Endothelial cell of umbilical vein (primary cell): Measurements from ENCODE around the gene CWF19L2. TPM values are rescaled to one million over a fixed set of nuclear protein-coding genes. Genes with fewer than 3 reads are reported as not detected.

Source experiments
- BruUV-seq: library from RNA; stranded (reverse); fragments of 400-500 nt; replicated peaks from 2 replicates; lab custom pipeline; 2021; lab: Mats Ljungman, UMichigan
- CTCF ChIA-PET: fragments of 300-600, 350-600 bp; sonication (Branson Sonifier 250); formaldehyde crosslinking; loops from one replicate; lab custom pipeline; 2021; ENCODE audit warnings: antibody characterized with exemption, inconsistent platforms; lab: Charles Lee
- POLR2A ChIA-PET: fragments of 300-600, 350-600 bp; sonication (Branson Sonifier 250); formaldehyde crosslinking; loops from one replicate; lab custom pipeline; 2021; ENCODE audit warnings: antibody characterized with exemption, inconsistent platforms; lab: Charles Lee
- DNase-seq: peaks from one replicate; pipeline ENCODE4 v3.0.0-alpha.2; 2011; ENCODE audit warnings: low read depth, low spot score
- FAIRE-seq: peaks from 2 replicates; lab custom pipeline; 2011; peaks lifted over from hg19 to GRCh38; lab: Jason Lieb, UNC
- H2AFZ ChIP-seq: 2 replicates; pipeline ENCODE4 v1.6.0; 2012; ENCODE audit warnings: low read depth, low read length, control low read depth, inconsistent platforms
- H3K27ac ChIP-seq: 2 replicates; pipeline ENCODE4 v1.5.1; 2011; ENCODE audit warnings: low read depth, mild to moderate bottlenecking, control low read depth, low read length, moderate library complexity; ENCODE audit not compliant: insufficient read depth
- H3K27me3 ChIP-seq, 2 experiments: 2 replicates each; pipeline versions ENCODE4 v1.6.0 to v1.6.1; 2011; ENCODE audit warnings: low read length in 2 of 2, mixed read lengths in 1 of 2; ENCODE audit not compliant: control insufficient read depth in 2 of 2, insufficient read depth in 2 of 2
- H3K36me3 ChIP-seq, 2 experiments: 2 replicates in 1 of 2; 3 replicates in 1 of 2; pipeline ENCODE4 v1.5.1; 2011; ENCODE audit warnings: low read length in 2 of 2, mild to moderate bottlenecking in 1 of 2, moderate library complexity in 1 of 2; ENCODE audit not compliant: control insufficient read depth in 2 of 2, insufficient read depth in 2 of 2; ENCODE audit errors: extremely low read depth in 1 of 2
- H3K4me1 ChIP-seq: 3 replicates; pipeline ENCODE4 v1.5.1; 2011; ENCODE audit warnings: mild to moderate bottlenecking, low read length; ENCODE audit not compliant: control insufficient read depth, insufficient read depth; ENCODE audit errors: extremely low read depth
- H3K4me2 ChIP-seq: 2 replicates; pipeline ENCODE4 v1.6.1; 2011; ENCODE audit warnings: low read length, control low read depth, mixed read lengths; ENCODE audit not compliant: insufficient read depth
- H3K4me3 ChIP-seq, 3 experiments: fragments of 200-600 bp in 1 of 3; sonication (generic), shearing (Covaris generic) in 1 of 3; replicated peaks in 1 of 3; 2 replicates each; pipeline ENCODE4 v1.5.1; 2011 to 2016; ENCODE audit warnings: control low read depth in 3 of 3, low read length in 3 of 3, mild to moderate bottlenecking in 2 of 3, inconsistent platforms in 1 of 3, low read depth in 1 of 3, moderate library complexity in 1 of 3; ENCODE audit not compliant: insufficient read depth in 1 of 3
- H3K79me2 ChIP-seq: 2 replicates; pipeline ENCODE4 v1.6.0; 2012; ENCODE audit warnings: low read length, inconsistent platforms; ENCODE audit not compliant: control insufficient read depth, insufficient read depth
- H3K9ac ChIP-seq: replicated peaks from 2 replicates; pipeline ENCODE3; 2011; ENCODE audit warnings: low read length, control low read depth; ENCODE audit not compliant: insufficient read depth; ENCODE audit errors: extremely low read depth
- H3K9me1 ChIP-seq: replicated peaks from 3 replicates; pipeline ENCODE4 v1.6.0; 2011; ENCODE audit warnings: mild to moderate bottlenecking, low read length; ENCODE audit not compliant: control insufficient read depth, insufficient read depth; ENCODE audit errors: extremely low read depth
- H3K9me3 ChIP-seq: replicated peaks from 2 replicates; pipeline ENCODE4 v1.5.1; 2012; ENCODE audit warnings: low read length, inconsistent platforms; ENCODE audit not compliant: control insufficient read depth, insufficient read depth
- H4K20me1 ChIP-seq: replicated peaks from 2 replicates; pipeline ENCODE3; 2011; ENCODE audit warnings: mild to moderate bottlenecking, low read length; ENCODE audit not compliant: control insufficient read depth, insufficient read depth; ENCODE audit errors: extremely low read depth
- EZH2 ChIP-seq: IDR thresholded peaks from 2 replicates; pipeline ENCODE4 v1.6.1; 2012; ENCODE audit warnings: borderline replicate concordance, low read depth, mild to moderate bottlenecking, moderate library complexity, low read length, inconsistent platforms; ENCODE audit not compliant: severe bottlenecking
- FOS ChIP-seq: IDR thresholded peaks from 2 replicates; pipeline ENCODE4 v1.6.1; 2011; ENCODE audit warnings: mild to moderate bottlenecking, low read length, moderate library complexity, borderline replicate concordance; ENCODE audit not compliant: insufficient read depth
- GATA2 ChIP-seq: IDR thresholded peaks from 2 replicates; pipeline ENCODE4 v1.7.0; 2011; ENCODE audit warnings: low read depth, mild to moderate bottlenecking, moderate library complexity, mixed read lengths, low read length; ENCODE audit not compliant: insufficient read length, insufficient read depth
- JUN ChIP-seq: IDR thresholded peaks from 2 replicates; pipeline ENCODE4 v1.6.1; 2011; ENCODE audit warnings: borderline replicate concordance, low read depth; ENCODE audit not compliant: insufficient read length, insufficient read depth
- MYC ChIP-seq: IDR thresholded peaks from one replicate; pipeline ENCODE4 v1.6.1; 2011; ENCODE audit warnings: mild to moderate bottlenecking, low read depth, low read length
- POLR2A ChIP-seq: IDR thresholded peaks from 2 replicates; pipeline ENCODE4 v1.6.1; 2012; ENCODE audit warnings: low read depth, mild to moderate bottlenecking, control low read depth, low read length
- POLR2AphosphoS5 ChIP-seq: IDR thresholded peaks from 2 replicates; pipeline ENCODE4 v1.6.1; 2012; ENCODE audit warnings: low read depth, mild to moderate bottlenecking, control low read depth, low read length, moderate library complexity; ENCODE audit not compliant: insufficient read depth
- dilution Hi-C: fragments of 300-500 bp; cut with MboI; formaldehyde crosslinking; loops from one replicate; pipeline ENCODE4 v1.15.0; 2019; ENCODE audit warnings: low sequenced_read_pairs; ENCODE audit not compliant: extremely low pct_ligation_motif_present
- intact Hi-C: fragments of 100-400 bp; cut with micrococcal nuclease; formaldehyde crosslinking; loops from one replicate; pipeline ENCODE4 v1.10.0; 2022
- polyA plus RNA-seq, 4 experiments: library from polyadenylated mRNA; depleted of rRNA in 3 of 4; stranded (reverse) in 3 of 4; unstranded in 1 of 4; fragments of >200 nt; gene quantifications; 2 replicates each; pipeline versions ENCODE4 v1.2.1 to v1.2.3, GENCODE V29; 2011 to 2012; ENCODE audit warnings: missing spikeins in 1 of 4
- total RNA-seq: library from RNA; stranded (reverse); gene quantifications from 2 replicates; pipeline ENCODE4 v1.2.3, GENCODE V29; 2021
- TF ChIP-seq, protein P1 (sequence below), 2 donors: IDR thresholded peaks; 1 replicate in 1 of 2; 2 replicates in 1 of 2; pipeline ENCODE4 v1.5.1; 2011; ENCODE audit warnings: low read length in 2 of 2, mild to moderate bottlenecking in 2 of 2, moderate library complexity in 2 of 2, control low read depth in 1 of 2, inconsistent platforms in 1 of 2, low read depth in 1 of 2; ENCODE audit not compliant: insufficient read depth in 1 of 2; ENCODE audit errors: extremely low read depth in 1 of 2
- TF ChIP-seq, protein P2 (sequence below): IDR thresholded peaks from 2 replicates; pipeline ENCODE4 v1.6.1; 2011; ENCODE audit not compliant: insufficient read depth, insufficient read length

CWF19L2 gene
- total and polyA plus RNA-seq, 2 donors (not counting 3 experiments of a cell fraction or from before 2014, with no cell fraction given) = 1.4 to 11.8 TPM

DNA sequence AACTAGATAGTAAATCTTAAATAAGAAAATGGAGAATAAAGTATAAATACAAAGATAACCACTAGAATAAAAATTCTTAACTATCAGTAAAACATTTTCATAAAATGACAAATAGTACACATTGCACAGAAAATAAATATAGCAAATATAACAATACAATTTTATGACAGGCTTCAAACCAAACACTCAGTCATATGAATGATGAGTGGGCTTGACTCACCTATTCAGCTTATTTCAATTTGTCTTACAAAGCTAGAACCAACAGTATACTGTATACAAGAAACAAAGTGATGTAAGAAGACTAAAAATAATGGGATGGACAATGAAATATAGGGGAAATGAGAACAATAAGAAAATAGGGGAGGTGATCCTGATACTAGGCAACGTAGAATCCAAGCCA, 141.2 kb downstream of the CWF19L2 start:
- no peak for DNase-seq
- POLR2A ChIA-PET = no interaction called here
- dilution Hi-C loops = no loop called here
- CTCF ChIA-PET = interaction anchor here (0.6 kb wide), 1 partner anchor 692 kb away, joined by 4 read pairs; the partner anchor contains the start of gene CUL5
- Histone ChIP-seq H3K4me1 (no peaks in the 10 kb centered on the region), H4K20me1 (peaks cover 2% of the 10 kb centered on the region), H3K79me2 (no peaks in the 10 kb centered on the region), H3K4me2 (no peak overlapping the region), H3K9me3 (no peaks in the 10 kb centered on the region), H3K4me3 (no peak overlapping the region), H3K36me3 (peaks cover 0 to 2% of the 10 kb centered on the region in 2 experiments), H3K9ac (no peak overlapping the region), H2AFZ (no peak overlapping the region), H3K27me3 (no peaks in the 10 kb centered on the region), H3K9me1 (no peaks in the 10 kb centered on the region), H3K27ac (no peak overlapping the region)
- TF ChIP-seq GATA2 = no peak
- intact Hi-C loops = no loop called here
- no peak for FAIRE-seq
- BruUV-seq = no TSS peak

- Histone ChIP-seq H3K27me3 (no peaks in the 10 kb centered on the region), H3K27ac (no peak overlapping the region), H3K4me3 (no peak overlapping the region), H3K9ac (no peak overlapping the region), H3K36me3 (no peaks in the 10 kb centered on the region), H3K79me2 (no peaks in the 10 kb centered on the region), H4K20me1 (peaks cover 2% of the 10 kb centered on the region), H3K9me1 (no peaks in the 10 kb centered on the region), H3K4me1 (no peaks in the 10 kb centered on the region), H2AFZ (no peak overlapping the region), H3K4me2 (no peak overlapping the region), H3K9me3 (no peaks in the 10 kb centered on the region)
- dilution Hi-C loops (no loop called here), intact Hi-C loops (no loop called here)
- ChIA-PET POLR2A (no interaction called here), CTCF (no interaction called here)
- FAIRE-seq = no peak
- DNase-seq = no peak
- TF ChIP-seq, protein P1, sequence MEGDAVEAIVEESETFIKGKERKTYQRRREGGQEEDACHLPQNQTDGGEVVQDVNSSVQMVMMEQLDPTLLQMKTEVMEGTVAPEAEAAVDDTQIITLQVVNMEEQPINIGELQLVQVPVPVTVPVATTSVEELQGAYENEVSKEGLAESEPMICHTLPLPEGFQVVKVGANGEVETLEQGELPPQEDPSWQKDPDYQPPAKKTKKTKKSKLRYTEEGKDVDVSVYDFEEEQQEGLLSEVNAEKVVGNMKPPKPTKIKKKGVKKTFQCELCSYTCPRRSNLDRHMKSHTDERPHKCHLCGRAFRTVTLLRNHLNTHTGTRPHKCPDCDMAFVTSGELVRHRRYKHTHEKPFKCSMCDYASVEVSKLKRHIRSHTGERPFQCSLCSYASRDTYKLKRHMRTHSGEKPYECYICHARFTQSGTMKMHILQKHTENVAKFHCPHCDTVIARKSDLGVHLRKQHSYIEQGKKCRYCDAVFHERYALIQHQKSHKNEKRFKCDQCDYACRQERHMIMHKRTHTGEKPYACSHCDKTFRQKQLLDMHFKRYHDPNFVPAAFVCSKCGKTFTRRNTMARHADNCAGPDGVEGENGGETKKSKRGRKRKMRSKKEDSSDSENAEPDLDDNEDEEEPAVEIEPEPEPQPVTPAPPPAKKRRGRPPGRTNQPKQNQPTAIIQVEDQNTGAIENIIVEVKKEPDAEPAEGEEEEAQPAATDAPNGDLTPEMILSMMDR (IDR thresholded peaks at IDR 0.05; ENCODE audit: extremely low read depth in 1 of 2, insufficient read depth in 1 of 2, low read depth in 1 of 2, low read length in 2 of 2) = no peak
- TF ChIP-seq GATA2 (no peak), FOS (no peak), MYC (no peak), EZH2 (no peak), JUN (no peak), POLR2A (no peak), POLR2AphosphoS5 (no peak)
- TF ChIP-seq, protein P2, sequence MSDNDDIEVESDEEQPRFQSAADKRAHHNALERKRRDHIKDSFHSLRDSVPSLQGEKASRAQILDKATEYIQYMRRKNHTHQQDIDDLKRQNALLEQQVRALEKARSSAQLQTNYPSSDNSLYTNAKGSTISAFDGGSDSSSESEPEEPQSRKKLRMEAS = no peak
- no TSS peak for BruUV-seq
These were observed 149.6 kb downstream of the CWF19L2 start for GRCh38 chr11:107307991-107308390.
